ENCODE results near the gene SLC15A3. TPM values are rescaled to one million over a fixed set of nuclear protein-coding genes. Genes with fewer than 3 reads are reported as not detected.

SLC15A3 gene
- total and polyA plus RNA-seq, 2 experiments from 2014 or later: 14.2 to 15.8 TPM

DNA sequence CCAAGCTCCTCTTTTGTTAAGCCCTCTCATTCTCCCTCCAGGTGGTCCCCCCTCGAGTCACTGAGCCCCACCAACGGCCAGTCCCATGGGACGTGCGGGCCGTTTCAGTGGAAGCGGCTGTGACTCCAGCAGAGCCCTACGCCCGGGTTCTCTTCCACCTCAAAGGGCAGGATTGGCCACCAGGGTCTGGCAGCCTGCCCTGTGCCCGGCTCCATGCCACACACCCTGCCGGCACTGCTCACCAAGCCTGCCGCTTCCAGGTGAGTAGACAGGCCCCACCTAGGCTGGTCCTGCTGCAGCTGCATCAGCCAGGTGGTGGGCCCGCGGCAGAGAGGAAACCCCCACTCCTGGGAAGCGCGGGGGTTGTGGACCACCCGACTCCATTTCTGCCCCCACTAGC lies 24.4 kb downstream of the SLC15A3 start:
- peaks cover 6% of the 10 kb centered on the region for H3K27me3 Mint-ChIP-seq (ENCODE audit: insufficient read depth, low read depth, poor library complexity)
- TF ChIP-seq CREB1 (CRISPR knock-in tag; IDR thresholded peaks at IDR 0.05; ENCODE audit: low read depth): no peak
- no peak for TF ChIP-seq ETS1 (IDR thresholded peaks at IDR 0.05)
- no peak for TF ChIP-seq JUNB (IDR thresholded peaks at IDR 0.05; ENCODE audit: unreplicated experiment)
- TF ChIP-seq, protein P1, sequence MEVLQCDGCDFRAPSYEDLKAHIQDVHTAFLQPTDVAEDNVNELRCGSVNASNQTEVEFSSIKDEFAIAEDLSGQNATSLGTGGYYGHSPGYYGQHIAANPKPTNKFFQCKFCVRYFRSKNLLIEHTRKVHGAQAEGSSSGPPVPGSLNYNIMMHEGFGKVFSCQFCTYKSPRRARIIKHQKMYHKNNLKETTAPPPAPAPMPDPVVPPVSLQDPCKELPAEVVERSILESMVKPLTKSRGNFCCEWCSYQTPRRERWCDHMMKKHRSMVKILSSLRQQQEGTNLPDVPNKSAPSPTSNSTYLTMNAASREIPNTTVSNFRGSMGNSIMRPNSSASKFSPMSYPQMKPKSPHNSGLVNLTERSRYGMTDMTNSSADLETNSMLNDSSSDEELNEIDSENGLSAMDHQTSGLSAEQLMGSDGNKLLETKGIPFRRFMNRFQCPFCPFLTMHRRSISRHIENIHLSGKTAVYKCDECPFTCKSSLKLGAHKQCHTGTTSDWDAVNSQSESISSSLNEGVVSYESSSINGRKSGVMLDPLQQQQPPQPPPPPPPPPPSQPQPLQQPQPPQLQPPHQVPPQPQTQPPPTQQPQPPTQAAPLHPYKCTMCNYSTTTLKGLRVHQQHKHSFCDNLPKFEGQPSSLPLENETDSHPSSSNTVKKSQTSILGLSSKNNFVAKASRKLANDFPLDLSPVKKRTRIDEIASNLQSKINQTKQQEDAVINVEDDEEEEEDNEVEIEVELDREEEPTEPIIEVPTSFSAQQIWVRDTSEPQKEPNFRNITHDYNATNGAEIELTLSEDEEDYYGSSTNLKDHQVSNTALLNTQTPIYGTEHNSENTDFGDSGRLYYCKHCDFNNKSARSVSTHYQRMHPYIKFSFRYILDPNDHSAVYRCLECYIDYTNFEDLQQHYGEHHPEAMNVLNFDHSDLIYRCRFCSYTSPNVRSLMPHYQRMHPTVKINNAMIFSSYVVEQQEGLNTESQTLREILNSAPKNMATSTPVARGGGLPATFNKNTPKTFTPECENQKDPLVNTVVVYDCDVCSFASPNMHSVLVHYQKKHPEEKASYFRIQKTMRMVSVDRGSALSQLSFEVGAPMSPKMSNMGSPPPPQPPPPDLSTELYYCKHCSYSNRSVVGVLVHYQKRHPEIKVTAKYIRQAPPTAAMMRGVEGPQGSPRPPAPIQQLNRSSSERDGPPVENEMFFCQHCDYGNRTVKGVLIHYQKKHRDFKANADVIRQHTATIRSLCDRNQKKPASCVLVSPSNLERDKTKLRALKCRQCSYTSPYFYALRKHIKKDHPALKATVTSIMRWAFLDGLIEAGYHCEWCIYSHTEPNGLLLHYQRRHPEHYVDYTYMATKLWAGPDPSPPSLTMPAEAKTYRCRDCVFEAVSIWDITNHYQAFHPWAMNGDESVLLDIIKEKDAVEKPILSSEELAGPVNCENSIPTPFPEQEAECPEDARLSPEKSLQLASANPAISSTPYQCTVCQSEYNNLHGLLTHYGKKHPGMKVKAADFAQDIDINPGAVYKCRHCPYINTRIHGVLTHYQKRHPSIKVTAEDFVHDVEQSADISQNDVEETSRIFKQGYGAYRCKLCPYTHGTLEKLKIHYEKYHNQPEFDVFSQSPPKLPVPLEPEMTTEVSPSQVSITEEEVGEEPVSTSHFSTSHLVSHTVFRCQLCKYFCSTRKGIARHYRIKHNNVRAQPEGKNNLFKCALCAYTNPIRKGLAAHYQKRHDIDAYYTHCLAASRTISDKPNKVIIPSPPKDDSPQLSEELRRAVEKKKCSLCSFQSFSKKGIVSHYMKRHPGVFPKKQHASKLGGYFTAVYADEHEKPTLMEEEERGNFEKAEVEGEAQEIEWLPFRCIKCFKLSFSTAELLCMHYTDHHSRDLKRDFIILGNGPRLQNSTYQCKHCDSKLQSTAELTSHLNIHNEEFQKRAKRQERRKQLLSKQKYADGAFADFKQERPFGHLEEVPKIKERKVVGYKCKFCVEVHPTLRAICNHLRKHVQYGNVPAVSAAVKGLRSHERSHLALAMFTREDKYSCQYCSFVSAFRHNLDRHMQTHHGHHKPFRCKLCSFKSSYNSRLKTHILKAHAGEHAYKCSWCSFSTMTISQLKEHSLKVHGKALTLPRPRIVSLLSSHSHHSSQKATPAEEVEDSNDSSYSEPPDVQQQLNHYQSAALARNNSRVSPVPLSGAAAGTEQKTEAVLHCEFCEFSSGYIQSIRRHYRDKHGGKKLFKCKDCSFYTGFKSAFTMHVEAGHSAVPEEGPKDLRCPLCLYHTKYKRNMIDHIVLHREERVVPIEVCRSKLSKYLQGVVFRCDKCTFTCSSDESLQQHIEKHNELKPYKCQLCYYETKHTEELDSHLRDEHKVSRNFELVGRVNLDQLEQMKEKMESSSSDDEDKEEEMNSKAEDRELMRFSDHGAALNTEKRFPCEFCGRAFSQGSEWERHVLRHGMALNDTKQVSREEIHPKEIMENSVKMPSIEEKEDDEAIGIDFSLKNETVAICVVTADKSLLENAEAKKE (CRISPR knock-in tag; IDR thresholded peaks at IDR 0.05): no peak
- no peak for TF ChIP-seq NANOG (IDR thresholded peaks at IDR 0.05; ENCODE audit: borderline replicate concordance)
- no peak for TF ChIP-seq EZH2phosphoT487 (IDR thresholded peaks at IDR 0.05; ENCODE audit: unreplicated experiment)
- no peak for TF ChIP-seq ZNF114 (CRISPR knock-in tag; IDR thresholded peaks at IDR 0.05)
- TF ChIP-seq EZH2 (IDR thresholded peaks at IDR 0.05; ENCODE audit: low read depth, unreplicated experiment): no peak
- no peak for TF ChIP-seq STAT1 (IDR thresholded peaks at IDR 0.05; ENCODE audit: unreplicated experiment)
- TF ChIP-seq, protein P2, sequence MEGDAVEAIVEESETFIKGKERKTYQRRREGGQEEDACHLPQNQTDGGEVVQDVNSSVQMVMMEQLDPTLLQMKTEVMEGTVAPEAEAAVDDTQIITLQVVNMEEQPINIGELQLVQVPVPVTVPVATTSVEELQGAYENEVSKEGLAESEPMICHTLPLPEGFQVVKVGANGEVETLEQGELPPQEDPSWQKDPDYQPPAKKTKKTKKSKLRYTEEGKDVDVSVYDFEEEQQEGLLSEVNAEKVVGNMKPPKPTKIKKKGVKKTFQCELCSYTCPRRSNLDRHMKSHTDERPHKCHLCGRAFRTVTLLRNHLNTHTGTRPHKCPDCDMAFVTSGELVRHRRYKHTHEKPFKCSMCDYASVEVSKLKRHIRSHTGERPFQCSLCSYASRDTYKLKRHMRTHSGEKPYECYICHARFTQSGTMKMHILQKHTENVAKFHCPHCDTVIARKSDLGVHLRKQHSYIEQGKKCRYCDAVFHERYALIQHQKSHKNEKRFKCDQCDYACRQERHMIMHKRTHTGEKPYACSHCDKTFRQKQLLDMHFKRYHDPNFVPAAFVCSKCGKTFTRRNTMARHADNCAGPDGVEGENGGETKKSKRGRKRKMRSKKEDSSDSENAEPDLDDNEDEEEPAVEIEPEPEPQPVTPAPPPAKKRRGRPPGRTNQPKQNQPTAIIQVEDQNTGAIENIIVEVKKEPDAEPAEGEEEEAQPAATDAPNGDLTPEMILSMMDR (conservative IDR thresholded peaks at IDR 0.05; ENCODE audit: low read depth in 2 of 2): no peak
- no peak for TF ChIP-seq POLR2AphosphoS5 (IDR thresholded peaks at IDR 0.05; ENCODE audit: low read depth)
- TF ChIP-seq, protein P3, sequence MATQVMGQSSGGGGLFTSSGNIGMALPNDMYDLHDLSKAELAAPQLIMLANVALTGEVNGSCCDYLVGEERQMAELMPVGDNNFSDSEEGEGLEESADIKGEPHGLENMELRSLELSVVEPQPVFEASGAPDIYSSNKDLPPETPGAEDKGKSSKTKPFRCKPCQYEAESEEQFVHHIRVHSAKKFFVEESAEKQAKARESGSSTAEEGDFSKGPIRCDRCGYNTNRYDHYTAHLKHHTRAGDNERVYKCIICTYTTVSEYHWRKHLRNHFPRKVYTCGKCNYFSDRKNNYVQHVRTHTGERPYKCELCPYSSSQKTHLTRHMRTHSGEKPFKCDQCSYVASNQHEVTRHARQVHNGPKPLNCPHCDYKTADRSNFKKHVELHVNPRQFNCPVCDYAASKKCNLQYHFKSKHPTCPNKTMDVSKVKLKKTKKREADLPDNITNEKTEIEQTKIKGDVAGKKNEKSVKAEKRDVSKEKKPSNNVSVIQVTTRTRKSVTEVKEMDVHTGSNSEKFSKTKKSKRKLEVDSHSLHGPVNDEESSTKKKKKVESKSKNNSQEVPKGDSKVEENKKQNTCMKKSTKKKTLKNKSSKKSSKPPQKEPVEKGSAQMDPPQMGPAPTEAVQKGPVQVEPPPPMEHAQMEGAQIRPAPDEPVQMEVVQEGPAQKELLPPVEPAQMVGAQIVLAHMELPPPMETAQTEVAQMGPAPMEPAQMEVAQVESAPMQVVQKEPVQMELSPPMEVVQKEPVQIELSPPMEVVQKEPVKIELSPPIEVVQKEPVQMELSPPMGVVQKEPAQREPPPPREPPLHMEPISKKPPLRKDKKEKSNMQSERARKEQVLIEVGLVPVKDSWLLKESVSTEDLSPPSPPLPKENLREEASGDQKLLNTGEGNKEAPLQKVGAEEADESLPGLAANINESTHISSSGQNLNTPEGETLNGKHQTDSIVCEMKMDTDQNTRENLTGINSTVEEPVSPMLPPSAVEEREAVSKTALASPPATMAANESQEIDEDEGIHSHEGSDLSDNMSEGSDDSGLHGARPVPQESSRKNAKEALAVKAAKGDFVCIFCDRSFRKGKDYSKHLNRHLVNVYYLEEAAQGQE (IDR thresholded peaks at IDR 0.05; ENCODE audit: unreplicated experiment): no peak
- TF ChIP-seq ZNF331 (CRISPR knock-in tag; IDR thresholded peaks at IDR 0.05; ENCODE audit: low read depth): no peak
- no peak for DNase-seq (ENCODE audit: low spot score)
- no peak overlapping the region for H2AFZ ChIP-seq
- no peak overlapping the region for H3K27ac ChIP-seq (ENCODE audit: low read depth)
- H3K4me3 ChIP-seq: no peak overlapping the region
- no peaks in the 10 kb centered on the region for H3F3A ChIP-seq (replicated peaks; ENCODE audit: low read depth)
- H3K4me2 ChIP-seq: no peak overlapping the region
- H3K9me3 Mint-ChIP-seq: no peaks in the 10 kb centered on the region; the same call in 2 of the 3 replicates
- 0 out of 2 replicates have a peak, but pooled peaks cover 6% of the 10 kb centered on the region for H3K36me3 ChIP-seq (ENCODE audit: insufficient read depth)
- H3K36me3 Mint-ChIP-seq (ENCODE audit: low read depth): peaks cover 50% of the 10 kb centered on the region
- H4K20me1 ChIP-seq (replicated peaks; ENCODE audit: insufficient read depth): peaks cover 11% of the 10 kb centered on the region; the same call in 1 of the 2 replicates
- no peak for ATAC-seq
- H3K79me2 ChIP-seq (replicated peaks; ENCODE audit: insufficient read depth): no peaks in the 10 kb centered on the region
- peaks cover 6% of the 10 kb centered on the region for H3K4me1 ChIP-seq (ENCODE audit: insufficient read depth)
- no peaks in the 10 kb centered on the region for H3K9me2 ChIP-seq (ENCODE audit: insufficient read depth)
- H3K4me1 Mint-ChIP-seq: peaks cover 24% of the 10 kb centered on the region
- H3K27me3 ChIP-seq (ENCODE audit: insufficient read depth): peaks cover 10% of the 10 kb centered on the region; the same call in 1 of the 2 replicates
- no peak overlapping the region for H3K4me3 Mint-ChIP-seq
- H3K27ac Mint-ChIP-seq: no peak overlapping the region
